KMS-11 (cell line): Measurements from ENCODE around the gene CDKN2AIPNL.
A peak's percentile ranks its signal among the peaks of the same experiment; 100 is the strongest.

Experiments used
- H2AFZ ChIP-seq: fragments of 200-600 bp; sonication (generic); 2 replicates; pipeline ENCODE4 v1.6.1; 2016; ENCODE audit warnings: antibody characterized with exemption, mixed run types, low read depth
- H3K27ac ChIP-seq: fragments of 200-600 bp; sonication (generic); 2 replicates; pipeline ENCODE4 v1.6.1; 2016; ENCODE audit warnings: mild to moderate bottlenecking, mixed run types
- H3K27me3 ChIP-seq: fragments of 200-600 bp; sonication (generic); 2 replicates; pipeline ENCODE4 v1.6.1; 2017; ENCODE audit warnings: mild to moderate bottlenecking, low read depth, mixed run types, moderate library complexity; ENCODE audit not compliant: insufficient read depth
- H3K36me3 ChIP-seq: fragments of 200-600 bp; sonication (generic); 2 replicates; pipeline ENCODE4 v1.6.1; 2017; ENCODE audit warnings: mild to moderate bottlenecking, mixed run types; ENCODE audit not compliant: insufficient read depth
- H3K4me1 ChIP-seq: fragments of 200-600 bp; sonication (generic); 2 replicates; pipeline ENCODE4 v1.6.1; 2016; ENCODE audit warnings: mild to moderate bottlenecking, low read depth, mixed run types; ENCODE audit not compliant: poor library complexity, severe bottlenecking
- H3K4me2 ChIP-seq: fragments of 200-600 bp; sonication (generic); 2 replicates; pipeline ENCODE4 v1.7.0; 2016; ENCODE audit warnings: mild to moderate bottlenecking, mixed run types
- H3K4me3 ChIP-seq: fragments of 200-600 bp; sonication (generic); IDR thresholded peaks from 2 replicates; pipeline ENCODE4 v1.6.1; 2017; ENCODE audit warnings: low read depth, low read length, mixed read lengths; ENCODE audit not compliant: insufficient read depth
- H3K79me2 ChIP-seq: fragments of 200-600 bp; sonication (generic); 2 replicates; pipeline ENCODE4 v1.6.1; 2016; ENCODE audit warnings: low read depth, mixed run types; ENCODE audit not compliant: insufficient read depth
- H3K9ac ChIP-seq: fragments of 200-600 bp; sonication (generic); 2 replicates; pipeline ENCODE4 v1.6.1; 2016; ENCODE audit warnings: mild to moderate bottlenecking, mixed run types
- H4K20me1 ChIP-seq: fragments of 200-600 bp; sonication (generic); 2 replicates; pipeline ENCODE4 v1.6.1; 2016; ENCODE audit warnings: mild to moderate bottlenecking, mixed run types; ENCODE audit not compliant: insufficient read depth
- TF ChIP-seq, protein P1 (sequence below): fragments of 200-600 bp; sonication (generic); conservative IDR thresholded peaks from 2 replicates; pipeline ENCODE4 v1.6.1; 2017; ENCODE audit warnings: low read depth, mild to moderate bottlenecking, antibody characterized with exemption, low read length, moderate library complexity, mixed read lengths

CDKN2AIPNL gene

DNA sequence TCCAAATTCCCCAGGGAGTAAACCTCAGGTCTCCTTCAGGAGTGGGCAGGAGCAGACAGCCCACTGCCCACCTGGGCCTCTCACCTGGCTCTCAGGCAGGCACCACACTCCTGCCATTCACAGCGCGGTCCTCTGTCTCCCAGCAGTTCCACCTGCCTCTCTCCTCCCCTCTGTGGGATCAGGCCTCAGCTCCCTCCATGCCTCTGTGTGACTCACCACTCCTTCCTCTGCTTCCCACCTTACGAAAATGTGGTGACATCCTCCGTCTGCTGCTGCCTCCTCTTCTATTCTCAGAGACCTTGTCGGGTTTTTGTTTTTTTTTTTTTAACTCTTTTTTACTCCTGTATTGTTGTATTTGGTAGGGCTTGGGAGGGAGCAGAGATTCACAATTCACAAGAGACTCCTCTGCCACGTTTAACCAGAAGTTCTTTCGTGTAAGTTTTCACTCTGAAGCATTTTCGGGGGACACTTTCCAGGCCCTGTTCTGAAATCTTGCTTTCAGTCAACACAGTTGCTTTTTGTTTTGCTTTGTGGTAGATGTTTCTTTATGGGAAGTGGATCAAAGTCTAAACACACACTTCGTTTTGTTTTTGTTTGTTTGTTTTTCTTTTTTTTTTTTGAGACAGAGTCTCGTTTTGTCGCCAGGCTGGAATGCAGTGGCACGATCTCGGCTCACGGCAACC lies 21.1 kb upstream of the CDKN2AIPNL start:
- H3K36me3 ChIP-seq = no peaks in the 10 kb centered on the region
- H3K4me1 ChIP-seq = peaks cover 88% of the 10 kb centered on the region
- H3K27ac ChIP-seq = no peak overlapping the region
- TF ChIP-seq, protein P1, sequence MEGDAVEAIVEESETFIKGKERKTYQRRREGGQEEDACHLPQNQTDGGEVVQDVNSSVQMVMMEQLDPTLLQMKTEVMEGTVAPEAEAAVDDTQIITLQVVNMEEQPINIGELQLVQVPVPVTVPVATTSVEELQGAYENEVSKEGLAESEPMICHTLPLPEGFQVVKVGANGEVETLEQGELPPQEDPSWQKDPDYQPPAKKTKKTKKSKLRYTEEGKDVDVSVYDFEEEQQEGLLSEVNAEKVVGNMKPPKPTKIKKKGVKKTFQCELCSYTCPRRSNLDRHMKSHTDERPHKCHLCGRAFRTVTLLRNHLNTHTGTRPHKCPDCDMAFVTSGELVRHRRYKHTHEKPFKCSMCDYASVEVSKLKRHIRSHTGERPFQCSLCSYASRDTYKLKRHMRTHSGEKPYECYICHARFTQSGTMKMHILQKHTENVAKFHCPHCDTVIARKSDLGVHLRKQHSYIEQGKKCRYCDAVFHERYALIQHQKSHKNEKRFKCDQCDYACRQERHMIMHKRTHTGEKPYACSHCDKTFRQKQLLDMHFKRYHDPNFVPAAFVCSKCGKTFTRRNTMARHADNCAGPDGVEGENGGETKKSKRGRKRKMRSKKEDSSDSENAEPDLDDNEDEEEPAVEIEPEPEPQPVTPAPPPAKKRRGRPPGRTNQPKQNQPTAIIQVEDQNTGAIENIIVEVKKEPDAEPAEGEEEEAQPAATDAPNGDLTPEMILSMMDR = no peak
- H2AFZ ChIP-seq = no peak overlapping the region
- no peaks in the 10 kb centered on the region for H3K79me2 ChIP-seq
- no peaks in the 10 kb centered on the region for H3K27me3 ChIP-seq
- H3K4me3 ChIP-seq = no peak overlapping the region
- H3K9ac ChIP-seq = no peak overlapping the region
- H3K4me2 ChIP-seq = no peak overlapping the region
- no peaks in the 10 kb centered on the region for H4K20me1 ChIP-seq

DNA sequence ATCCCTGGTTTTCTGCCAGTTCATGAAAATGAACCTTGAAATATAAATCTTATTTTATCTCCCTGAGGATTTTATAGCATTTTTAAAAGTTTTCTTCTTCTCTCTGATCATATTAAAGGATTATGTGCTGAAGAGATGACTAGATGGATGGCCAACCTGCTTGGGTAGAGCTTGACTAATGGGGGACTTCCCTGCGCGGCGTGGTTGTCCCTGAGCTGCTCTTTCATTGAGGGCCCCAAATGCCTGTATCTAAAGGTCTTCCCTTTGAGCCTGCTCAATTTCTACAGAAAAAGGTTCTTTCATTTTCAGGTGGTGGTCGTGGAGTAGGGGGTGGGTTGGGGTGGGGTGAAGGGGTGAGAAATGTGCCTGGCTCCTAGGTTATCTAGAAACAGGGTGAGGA lies 20.5 kb upstream of the CDKN2AIPNL start:
- no peak overlapping the region for H3K4me2 ChIP-seq
- H3K27ac ChIP-seq = no peak overlapping the region
- no peaks in the 10 kb centered on the region for H3K27me3 ChIP-seq

DNA sequence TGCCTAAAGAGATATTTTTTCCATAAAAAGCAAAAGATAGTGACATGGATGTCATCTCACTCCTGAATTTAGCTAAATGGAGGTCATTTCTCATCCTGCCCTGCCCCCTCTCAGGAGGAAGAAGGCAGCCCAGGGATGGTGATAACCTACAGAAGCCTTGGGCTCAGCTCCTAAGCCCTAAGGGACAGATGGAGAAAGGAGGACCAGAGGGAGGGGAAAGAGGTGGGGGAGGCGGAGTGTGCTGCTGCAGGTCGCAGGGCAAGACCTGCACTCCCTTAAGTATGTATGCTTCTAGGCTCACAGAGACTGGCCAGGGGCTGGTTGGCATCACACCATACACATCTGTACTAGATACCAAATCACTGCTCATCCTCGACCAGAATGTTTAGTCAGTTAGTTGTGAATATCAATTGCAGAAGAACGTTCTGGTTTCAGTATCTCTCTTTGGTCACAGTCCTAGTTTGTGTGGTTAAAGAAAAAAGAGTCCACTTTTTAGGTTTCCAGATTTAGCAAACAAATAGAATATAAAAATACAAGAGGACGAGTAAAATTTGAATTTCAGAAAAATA lies 18.4 kb upstream of the CDKN2AIPNL start:
- H3K36me3 ChIP-seq = no peaks in the 10 kb centered on the region
- no peak overlapping the region for H3K4me3 ChIP-seq
- H3K9ac ChIP-seq = peak overlapping the region; percentile 17; the same call in 1 of the 2 replicates
- no peaks in the 10 kb centered on the region for H3K27me3 ChIP-seq
- H3K4me2 ChIP-seq = peak overlapping the region; percentile 53
- TF ChIP-seq, protein P1 = no peak
- H2AFZ ChIP-seq = peak overlapping the region; percentile 30; the same call in 1 of the 2 replicates
- H4K20me1 ChIP-seq = no peaks in the 10 kb centered on the region
- H3K79me2 ChIP-seq = no peaks in the 10 kb centered on the region
- peaks cover 65% of the 10 kb centered on the region for H3K4me1 ChIP-seq
- H3K27ac ChIP-seq = peak overlapping the region; percentile 65

More for the DNA sequence above, 20.5 kb upstream of the CDKN2AIPNL start:
- no peaks in the 10 kb centered on the region for H3K79me2 ChIP-seq
- H3K36me3 ChIP-seq = no peaks in the 10 kb centered on the region
- H3K4me1 ChIP-seq = peaks cover 83% of the 10 kb centered on the region
- H4K20me1 ChIP-seq = no peaks in the 10 kb centered on the region
- no peak overlapping the region for H2AFZ ChIP-seq
- no peak overlapping the region for H3K9ac ChIP-seq
- no peak overlapping the region for H3K4me3 ChIP-seq
- TF ChIP-seq, protein P1 = no peak

DNA sequence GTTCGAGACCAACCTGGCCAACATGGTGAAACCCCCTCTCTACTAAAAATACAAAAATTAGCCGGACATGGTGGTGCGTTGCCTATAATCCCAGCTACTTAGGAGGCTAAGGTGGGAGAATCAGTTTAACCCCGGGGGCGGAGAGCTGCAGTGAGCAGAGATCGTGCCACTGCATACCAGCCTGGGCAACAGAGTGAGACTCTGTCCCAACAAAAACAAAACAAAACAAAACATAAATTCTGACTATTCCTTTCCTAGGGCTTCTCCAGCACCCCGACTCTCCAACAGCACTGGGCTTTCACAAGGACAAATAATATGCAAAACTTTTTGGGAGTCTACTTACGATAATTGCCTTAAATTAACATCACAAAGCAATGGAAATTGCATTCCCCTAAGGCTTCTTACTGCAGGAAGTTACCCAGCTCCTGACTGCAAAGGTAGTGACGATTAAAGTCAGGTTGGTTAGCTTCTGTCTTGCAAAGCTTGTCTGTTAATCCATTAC lies 15.9 kb upstream of the CDKN2AIPNL start:
- H3K4me2 ChIP-seq = no peak overlapping the region
- TF ChIP-seq, protein P1 = no peak
- peaks cover 47% of the 10 kb centered on the region for H3K4me1 ChIP-seq
- H3K36me3 ChIP-seq = no peaks in the 10 kb centered on the region
- no peak overlapping the region for H3K4me3 ChIP-seq
- H3K27me3 ChIP-seq = no peaks in the 10 kb centered on the region
- H4K20me1 ChIP-seq = no peaks in the 10 kb centered on the region
- H3K27ac ChIP-seq = no peak overlapping the region
- H2AFZ ChIP-seq = no peak overlapping the region
- no peaks in the 10 kb centered on the region for H3K79me2 ChIP-seq
- H3K9ac ChIP-seq = no peak overlapping the region
